CD4-positive, alpha-beta T cell treated with Interferon alpha-2 for 1 hour (primary cell): Measurements from ENCODE around the gene CFAP61.
A peak's percentile ranks its signal among the peaks of the same experiment; 100 is the strongest.
"Not testable (repeated sequence)": the region's sequence is repeated elsewhere in the genome, so short reads cannot be mapped to it uniquely, and the experiment has no call there.

Experiments
- DNase-seq, 2 donors: peaks; one replicate each; pipeline ENCODE4 v3.0.0-alpha.2; 2020 to 2022

The CFAP61 gene

DNA sequence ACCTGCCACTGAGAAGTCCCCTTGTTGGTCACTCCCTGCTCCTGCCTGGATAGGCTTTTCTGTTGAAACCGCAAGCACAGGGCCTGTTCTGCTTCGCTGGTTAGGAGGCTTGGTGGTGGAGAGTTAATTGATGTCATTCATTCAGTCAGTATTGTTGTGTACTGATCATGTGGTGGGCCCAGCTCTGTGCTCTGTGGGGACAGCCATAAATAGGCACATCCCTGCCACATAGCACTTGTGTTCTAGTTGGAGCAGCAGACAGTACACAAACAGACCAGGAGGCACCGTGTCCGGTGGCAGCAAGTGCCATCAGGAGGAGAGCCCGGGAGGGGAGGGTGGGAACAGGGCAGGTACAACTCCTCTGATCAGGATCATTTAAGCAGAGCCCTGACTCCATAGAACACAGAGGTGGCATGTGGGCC, 160.4 kb downstream of the CFAP61 start:
- DNase-seq, result no peak

DNA sequence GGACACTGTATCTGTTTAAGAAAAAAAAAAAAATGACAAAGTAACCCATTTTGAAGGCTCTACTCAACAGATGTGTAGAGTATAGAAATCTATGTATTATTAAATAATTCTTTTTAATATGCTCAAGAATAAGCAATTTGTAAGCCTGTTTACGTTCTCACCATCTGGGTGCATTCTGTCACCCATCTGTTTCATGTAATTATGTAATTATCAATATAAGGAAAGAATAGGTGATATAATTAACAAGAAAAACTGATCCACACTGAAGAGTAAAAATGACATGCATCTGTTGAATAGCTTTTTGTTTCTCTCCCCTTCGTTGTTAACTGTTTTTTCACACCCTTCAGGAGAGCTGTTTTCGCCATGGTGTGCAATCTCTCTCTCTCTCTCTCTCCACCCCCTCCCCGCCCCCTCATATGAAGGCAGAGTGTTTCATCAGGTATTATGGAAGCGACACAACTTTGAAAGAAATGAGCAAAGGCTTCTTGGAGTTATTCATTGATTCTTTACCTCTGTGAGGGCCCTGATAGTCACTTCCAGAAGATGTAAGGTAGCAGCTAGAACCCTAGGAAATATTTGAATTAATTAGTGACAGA, 161.3 kb downstream of the CFAP61 start:
- DNase-seq, result no peak

DNA sequence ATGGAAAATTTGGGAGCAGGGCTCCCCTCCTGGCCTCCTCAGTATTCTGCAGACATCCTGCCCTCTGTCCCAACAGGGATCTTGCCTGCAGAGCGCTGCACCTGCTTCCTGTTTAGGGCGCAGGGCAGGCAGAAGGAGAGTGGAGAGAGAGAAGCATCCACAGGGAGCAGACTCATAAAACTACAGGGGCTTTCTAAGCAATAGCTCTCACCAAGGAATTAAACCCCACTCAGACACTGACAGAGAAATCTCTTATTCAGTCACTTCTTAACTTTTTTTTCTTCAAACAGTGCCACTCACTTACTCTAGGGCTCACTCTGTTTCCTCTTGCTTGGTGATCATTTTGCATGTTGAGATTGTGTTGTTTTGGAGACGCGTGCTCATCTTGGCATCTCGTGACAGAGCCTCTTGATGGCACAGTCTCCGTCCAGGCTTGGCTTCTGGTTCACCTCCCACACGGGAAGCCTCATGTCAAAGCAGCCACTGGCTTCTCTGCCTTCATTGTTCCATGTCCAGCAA, 162.5 kb downstream of the CFAP61 start:
- DNase-seq, result no peak

DNA sequence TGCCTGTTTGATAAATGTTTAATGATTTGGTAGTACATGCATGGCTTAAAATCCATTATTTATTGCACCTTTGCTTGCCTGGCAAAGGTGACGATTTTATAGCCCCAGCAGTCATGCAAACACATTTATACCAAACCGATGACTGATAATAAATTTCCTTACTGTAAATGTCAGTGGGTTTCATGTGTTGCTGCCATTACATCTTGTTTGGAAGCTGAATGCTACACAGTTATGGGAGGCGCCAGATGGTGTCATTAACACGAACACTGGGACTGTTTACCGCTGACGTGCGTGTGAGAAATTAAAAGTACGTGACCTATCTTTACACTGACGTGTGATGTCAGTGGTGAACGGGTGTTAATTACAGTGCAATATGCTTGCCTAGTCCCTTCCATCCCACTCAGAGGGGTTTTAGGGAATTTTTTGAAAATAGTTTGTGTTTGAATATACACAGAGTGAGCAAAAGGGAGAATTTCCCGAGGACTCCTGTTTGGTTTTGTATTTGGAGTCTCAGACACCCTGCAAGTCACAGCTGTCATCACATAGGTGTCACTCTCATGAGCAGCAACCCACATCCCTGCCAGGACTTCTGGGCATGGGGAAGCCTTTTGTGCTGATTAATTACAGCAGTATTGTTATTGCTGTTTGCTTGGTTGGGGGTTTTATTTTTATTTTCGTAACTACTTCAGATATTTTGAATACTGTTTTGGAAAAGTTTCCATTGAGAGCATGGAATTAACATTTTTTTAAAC, 163.8 kb downstream of the CFAP61 start:
- peak; percentile 21 to 26 for DNase-seq

DNA sequence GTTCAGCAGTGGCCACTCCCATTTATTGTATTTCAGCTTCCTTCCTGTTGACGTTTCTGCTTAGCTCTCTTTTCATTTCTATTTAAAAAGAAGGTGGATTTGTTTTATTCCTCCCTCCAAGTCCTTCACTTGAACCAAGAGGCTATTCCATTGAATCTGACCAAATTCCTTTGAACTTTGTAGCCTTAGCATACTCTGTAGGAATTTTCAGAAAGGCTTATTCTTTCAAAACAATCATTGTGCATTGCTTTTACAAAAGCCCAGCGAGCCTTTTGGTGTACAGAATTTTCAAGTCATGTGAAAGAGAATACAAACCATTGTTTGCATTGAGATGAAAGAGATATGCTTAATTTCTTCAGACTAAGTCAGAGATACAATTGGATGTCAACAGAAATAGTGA, 164.6 kb downstream of the CFAP61 start:
- no peak for DNase-seq

DNA sequence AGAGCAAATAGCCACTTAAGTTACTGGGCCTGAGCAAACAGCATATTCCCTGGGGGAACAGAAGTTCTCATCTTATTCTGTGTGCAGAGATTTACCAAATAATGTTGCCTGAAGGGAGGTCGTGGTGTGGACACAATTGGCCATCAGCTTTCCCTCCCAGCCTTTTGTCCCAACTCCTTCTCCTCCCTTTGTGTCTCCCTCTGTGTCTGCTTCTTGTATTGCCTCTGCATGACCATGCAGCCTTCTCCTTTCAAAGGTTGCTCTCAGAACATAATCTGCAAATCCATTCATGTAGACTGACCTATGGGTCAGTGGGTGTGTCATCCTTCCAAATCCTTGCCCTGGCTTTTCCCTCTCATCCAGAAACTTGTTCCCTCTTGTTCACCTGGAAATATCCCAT, 165.3 kb downstream of the CFAP61 start:
- DNase-seq, result no peak

DNA sequence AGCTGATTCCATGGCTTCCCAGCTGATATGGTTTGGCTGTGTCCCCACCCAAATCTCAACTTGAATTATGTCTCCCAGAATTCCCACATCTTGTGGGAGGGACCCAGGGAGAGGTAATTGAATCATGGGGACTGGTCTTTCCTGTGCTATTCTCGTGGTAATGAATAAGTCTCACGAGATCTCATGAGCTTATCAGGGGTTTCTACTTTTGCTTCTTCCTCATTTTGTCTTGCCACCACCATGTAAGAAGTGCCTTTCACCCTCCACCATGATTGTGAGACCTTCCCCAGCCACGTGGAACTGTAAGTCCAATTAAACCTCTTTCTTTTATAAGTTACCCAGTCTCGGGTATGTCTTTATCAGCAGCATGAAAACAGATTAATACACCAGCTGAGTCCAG, 165.8 kb downstream of the CFAP61 start:
- DNase-seq, result not testable (repeated sequence)

DNA sequence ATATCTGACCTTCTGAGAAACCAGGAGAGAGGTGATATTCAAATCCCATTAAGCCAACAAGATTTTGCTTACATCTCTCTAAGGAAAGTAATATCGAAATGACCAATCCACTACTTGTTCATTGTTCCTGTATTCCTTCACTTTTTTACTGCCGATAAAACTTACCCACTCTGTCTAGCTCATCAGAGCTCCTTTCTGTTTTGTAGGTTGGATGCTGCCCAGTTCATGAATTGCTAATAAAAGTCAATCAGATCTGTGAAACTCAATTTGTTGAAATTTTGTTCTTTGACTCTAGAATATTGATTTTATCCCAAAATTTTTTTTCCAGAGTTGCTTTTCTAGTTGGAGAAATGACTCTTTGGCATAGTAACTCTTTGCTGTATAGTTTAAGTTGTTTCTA, 166.7 kb downstream of the CFAP61 start:
- no peak for DNase-seq

DNA sequence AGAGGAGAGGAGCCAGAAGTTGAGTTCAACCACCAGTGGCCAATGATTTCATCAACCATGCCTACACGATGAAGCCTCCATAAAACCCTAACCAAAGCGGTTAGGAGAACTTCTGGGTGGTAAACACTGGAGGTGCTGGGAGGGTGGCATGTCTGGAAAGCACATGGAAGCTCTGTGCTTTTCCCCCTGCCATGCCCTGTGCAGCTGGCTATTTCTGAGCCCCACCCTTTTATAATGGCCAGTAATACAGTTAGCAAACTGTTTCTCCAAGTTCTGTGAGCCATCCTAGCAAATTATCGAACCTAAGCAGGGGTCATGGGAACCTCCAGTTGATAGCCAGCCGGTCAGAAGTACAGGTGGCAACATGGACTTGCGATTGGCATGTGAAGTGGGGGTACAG, 167.8 kb downstream of the CFAP61 start:
- DNase-seq, result no peak

DNA sequence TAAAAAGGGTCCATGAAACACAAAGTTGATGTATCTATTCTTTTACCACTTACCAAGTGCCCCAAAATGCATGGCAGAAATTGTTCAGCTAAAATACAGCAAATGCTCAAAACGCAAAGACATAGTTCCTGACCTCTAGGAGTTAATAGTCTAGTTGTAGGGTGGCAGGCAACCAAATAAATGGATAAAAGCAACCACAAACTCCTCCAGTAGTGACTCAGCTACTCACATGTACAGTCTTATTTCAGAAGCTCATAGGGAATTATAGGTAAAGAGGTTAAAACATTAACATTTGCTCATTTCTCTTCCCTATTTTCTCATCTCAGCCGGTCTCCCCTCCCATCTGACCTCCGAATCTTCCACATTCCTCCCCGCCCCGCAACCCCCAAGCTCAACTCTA, 171.6 kb downstream of the CFAP61 start:
- DNase-seq, result no peak

DNA sequence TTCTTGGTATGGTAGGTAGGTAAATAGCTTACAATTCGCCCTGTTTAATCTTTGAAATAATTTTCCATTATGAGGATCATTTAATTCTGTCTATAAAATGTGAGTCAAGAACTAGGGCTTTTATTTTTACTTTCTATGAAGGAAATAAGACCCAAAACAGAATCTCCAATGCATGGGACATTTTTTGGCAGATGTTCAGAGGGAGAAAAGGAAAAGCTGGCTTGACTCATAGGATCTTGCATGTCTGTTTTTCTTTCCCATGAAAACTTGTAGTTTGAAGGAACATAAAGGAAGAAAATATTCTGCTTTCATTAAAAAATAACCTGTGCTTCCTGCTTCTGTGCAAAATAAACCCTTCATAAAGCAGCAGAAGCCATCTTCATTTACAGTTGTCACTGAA, 172.5 kb downstream of the CFAP61 start:
- DNase-seq, result no peak

DNA sequence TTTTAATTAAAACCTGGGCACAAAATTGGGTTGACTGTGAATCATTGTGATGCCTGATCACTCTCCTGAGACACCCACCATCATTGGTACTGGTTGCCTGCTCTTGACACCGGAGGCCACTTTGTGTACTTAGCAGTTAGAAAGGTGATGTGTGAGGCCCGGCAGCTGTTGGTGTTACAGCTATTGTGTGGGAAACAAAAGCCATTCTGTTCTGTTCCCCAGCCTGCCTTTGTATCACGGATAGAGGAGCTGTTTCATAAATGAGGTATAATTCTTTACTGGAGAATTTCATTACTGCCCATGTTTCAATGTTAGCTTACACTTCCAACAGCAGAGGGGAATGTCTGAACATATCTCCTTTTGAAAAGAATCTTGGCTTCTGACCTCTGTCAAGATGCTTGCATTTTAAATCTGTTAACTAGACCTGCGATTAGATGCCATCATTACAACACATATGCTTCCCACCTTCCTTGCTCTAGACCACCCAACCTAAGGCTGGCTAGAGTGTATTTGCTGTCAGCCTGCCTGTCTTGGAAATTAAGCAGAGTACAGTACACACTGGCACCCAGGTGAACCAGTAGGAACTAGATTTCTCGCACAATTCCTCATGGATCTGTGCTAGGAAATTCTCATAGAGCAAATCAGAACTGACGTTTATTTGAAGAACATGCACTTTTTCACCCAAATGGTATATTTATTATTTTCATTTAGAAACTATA, 173.2 kb downstream of the CFAP61 start:
- no peak for DNase-seq

DNA sequence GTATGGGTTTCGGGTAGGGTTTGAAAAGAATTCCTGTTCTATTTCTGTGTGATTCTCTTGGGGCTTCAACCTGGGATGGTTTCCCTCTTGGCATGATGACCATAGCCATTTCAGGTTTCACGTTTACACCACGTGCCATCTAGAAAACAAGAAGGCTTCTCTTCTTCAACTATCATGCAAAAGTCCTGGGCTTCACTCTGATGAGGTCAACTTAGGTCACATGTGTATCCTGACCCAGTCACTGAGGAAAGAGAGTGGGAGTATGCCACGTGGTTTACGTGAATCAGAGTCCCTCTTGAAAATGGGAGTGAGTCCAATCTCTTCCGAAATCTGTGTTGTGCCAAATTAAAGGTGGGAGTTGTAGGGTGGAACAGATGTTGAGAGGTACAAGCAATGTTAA, 174.2 kb downstream of the CFAP61 start:
- no peak for DNase-seq

DNA sequence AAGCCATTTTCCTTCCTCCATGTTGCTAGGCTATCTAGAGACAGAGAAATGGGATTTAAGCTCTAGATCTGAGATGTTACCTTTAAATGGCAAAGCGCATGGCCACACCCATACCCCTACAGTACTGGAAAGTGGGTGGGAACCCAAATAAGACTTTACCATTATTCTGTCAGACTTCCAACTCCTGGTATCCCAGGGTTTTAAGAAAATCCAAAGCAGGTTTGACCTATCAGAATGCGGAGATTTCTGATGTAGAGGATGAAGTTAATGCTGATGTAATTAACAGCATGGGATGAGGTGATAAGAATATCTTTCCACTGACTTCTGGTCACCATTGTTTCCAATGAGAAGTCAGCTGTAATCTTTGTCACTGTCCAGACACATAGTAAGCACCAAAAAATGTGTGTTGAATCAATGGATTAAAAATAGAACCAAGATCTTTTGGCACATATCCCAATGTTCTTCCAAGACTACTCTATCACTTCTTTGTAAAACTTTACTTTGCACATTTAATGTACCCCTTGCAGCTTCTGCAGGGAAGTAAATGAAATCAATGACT, 174.8 kb downstream of the CFAP61 start:
- DNase-seq, result no peak

DNA sequence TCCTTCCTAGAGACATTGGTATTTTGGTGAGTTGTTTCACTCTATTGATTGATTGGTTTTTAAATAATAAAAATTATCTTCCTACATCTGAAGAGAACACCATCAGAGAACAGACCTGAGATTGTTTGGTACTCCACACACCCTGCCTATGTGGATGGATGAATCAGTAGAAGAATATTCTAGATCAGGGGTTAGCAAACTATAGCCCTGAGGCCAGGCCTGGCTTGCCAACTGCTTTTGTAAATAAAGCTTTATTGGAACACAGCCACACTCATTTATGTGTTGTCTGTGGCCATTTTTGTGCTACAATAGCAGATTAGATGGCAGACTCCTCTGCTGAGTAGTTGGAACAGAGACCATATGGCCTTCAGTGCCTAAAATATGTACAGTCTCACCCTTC, 176.0 kb downstream of the CFAP61 start:
- no peak for DNase-seq

DNA sequence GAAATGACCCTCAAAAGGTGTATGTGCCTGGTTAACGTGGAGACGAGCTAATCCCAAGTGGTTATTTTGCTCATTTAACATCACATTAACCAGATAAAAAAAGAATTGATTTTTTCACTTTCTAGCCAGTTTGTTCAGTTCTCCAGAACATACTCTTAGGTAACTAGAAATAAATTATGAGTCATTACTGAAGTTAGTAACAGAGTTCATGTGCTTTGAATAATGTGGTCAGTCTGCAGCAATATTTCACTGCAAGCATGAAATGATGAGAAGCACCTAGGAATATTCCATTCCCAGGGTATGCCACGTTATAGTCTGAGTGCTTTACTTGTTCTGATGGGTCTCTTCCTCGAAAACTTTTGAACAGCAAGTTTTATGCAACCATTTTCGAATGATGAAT, 177.3 kb downstream of the CFAP61 start:
- no peak for DNase-seq

DNA sequence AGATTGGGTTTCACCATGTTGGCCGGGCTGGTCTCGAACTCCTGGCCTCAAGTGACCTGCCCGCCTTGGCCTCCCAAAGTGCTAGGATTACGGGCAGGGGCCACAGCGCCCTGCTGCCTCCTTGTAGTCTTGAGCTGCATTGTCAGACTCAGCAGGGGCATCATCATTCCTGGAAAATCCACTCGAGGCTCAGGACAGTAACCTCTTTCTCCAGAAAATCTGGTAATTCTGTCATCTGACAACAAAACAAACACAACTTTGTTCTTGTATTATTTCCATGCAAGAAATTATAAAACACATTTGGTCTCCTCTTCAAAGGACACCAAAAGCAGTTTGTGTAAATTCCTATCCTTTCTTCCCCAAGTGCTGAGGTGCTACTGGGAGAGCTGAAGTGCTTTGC, 178.4 kb downstream of the CFAP61 start:
- DNase-seq, result no peak

DNA sequence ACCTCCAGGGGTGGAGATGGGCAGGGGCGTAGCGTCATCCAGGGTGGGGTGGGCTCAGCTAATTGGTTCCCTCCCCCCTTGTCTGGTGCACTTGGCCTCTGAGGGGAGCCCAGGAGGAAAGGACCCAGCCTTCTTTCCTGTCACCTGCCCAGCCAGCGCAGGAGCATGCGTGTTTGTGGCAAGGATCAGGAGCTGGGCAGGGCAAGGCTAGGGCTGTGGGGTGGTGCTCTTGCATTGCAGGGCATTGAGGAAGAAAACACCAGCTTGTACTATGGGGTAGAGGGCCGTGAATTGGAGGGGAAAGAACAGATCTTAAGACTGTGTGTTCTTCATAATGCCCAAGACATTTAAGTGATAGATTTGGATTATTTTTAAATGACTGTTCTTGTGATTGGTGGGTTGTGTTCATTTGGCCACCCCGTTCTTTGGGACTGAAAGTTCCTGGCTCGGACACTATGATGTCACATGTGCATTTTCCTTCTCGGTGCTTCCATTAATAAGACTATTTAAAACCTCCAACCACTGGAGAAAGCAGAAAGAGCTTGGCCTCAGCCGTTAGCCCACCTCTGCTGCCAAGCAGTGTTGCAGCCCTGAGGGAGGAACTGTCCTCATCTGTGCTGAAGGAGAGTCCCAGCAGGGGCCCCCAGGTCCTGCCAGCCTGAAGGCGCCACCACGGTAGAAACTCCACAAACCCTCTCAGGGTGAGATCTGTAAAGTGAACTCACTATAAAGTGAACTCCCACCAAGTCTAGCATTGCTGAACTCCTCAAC, 179.4 kb downstream of the CFAP61 start:
- DNase-seq, result no peak

DNA sequence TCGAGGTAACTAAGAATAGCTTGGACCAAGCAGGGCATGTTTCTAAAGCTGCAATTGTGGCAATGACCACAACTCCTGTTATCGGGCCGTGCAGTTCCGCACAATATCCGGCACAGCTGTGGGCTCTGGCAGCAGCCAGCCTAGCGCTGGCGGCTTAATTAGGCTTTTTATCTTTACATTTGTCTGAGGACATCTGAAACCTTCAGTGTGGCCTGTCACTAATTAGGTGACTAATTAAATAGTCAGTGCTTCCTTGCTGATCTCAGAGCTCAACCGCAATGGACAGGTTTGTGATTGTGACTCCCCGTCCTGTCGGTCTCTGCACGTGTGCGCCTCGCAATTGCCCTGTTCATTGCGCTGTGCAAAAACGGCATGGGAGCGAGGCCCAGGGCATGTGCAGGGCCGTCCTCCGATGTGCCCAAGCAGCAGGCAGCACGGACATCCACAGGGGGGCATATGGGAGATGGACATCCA, 180.7 kb downstream of the CFAP61 start:
- DNase-seq, result no peak

DNA sequence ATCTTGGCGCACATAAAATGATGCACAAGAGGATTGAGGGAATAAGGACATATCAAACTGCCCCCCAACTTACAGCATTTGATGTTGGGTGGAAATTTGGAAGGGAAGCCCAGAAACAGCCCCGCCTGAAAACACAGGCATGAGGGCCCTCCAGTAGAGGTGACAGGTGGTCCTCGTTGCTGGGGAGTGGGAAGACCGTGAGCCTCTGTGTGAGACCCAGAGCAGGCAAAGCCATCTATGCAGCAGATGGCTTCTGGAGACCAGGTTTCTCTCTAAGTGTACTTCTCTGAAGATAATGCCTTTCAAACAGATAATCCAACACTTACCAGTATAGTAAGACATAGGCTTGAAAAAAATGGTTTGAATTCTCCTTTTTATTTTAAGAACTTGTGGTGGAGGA, 183.3 kb downstream of the CFAP61 start:
- no peak for DNase-seq

DNA sequence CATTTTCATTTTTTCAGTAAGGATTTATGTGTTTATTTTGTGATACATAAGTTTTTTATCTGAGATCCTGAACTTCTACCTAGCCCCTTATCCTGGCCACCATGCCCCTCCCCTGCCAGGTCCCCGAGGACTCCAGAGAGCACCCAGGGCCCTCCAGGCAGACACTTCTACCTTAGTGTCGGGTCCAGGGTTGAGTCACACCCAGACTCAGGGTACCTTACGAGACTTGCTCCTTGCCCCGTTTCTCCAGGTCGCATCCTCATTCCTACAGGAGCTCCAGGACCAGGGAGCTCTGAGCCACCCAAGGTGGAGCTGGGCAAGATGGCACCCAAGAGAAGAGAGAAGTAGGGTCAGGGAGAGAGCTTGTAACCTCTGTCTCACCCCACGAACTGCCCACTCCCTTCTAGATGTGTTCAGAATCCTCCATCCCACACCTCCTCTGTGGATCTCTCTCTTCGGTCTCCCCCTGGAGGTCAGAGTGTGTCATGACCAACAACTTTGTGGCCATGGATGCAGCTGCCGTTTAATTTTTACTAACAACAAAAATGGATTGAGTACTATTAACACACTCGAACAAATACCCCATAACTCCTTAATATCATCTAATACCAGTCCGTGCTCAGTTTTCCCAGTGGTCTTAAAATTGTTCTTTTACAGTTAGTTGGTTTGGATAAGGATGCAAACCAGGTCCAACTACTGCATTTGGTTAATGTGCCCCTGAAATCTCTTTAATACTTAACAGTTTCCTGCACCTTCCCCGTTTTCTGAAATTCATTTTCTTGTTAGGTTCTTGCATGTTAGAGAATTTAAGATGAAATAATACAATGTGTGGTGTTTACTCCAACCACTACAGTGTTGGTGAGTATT, 185.0 kb downstream of the CFAP61 start:
- DNase-seq, result peak; percentile 14 to 40

DNA sequence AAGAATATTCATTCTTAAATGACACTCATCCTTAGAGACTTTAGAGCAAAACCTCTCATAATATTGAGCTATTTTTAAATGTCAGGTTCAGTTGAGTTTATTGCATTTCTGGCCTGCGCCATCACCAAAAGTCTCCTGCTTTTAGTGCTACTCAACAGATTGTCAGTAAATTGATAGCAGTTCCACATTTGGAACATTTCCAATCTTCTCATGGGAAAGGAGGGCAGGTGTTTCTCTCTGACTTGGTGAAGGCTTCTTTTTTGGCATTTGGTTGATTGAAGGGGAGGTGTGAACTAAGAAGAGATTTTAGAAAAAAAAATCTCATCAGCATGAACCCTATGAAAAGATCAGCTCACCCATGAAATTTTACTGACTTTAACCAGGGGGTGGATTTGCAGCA, 189.6 kb downstream of the CFAP61 start:
- DNase-seq, result no peak
